Natural killer cell (primary cell): Measurements from ENCODE around the gene UBE4B. TPM values are rescaled to one million over a fixed set of nuclear protein-coding genes. Genes with fewer than 3 reads are reported as not detected.
"Not testable (repeated sequence)": the region's sequence is repeated elsewhere in the genome, so short reads cannot be mapped to it uniquely, and the experiment has no call there.

Source experiments
- ATAC-seq, 3 donors: fragments of 150-1000 bp in 2 of 3; fragments of 200-7000 bp in 1 of 3; cut with Tn5 transposase; 1 replicate in 1 of 3; 2 replicates in 2 of 3; pipeline ENCODE4 v1.10.0; 2021; ENCODE audit warnings: mild to moderate bottlenecking in 2 of 3, moderate library complexity in 2 of 3
- DNase-seq, 2 donors: peaks; one replicate each; pipeline versions ENCODE4 v3.0.0 to v3.0.0-alpha.2; 2013 to 2021; ENCODE audit warnings: mixed read lengths in 1 of 2
- H3K27ac ChIP-seq: one replicate; pipeline ENCODE4 v1.5.1; 2013; ENCODE audit warnings: mild to moderate bottlenecking, low read length
- H3K27me3 ChIP-seq: one replicate; pipeline ENCODE4 v1.6.1; 2013; ENCODE audit warnings: low read length; ENCODE audit not compliant: control insufficient read depth, insufficient read depth
- H3K36me3 ChIP-seq: one replicate; pipeline ENCODE4 v1.6.1; 2013; ENCODE audit warnings: low read length; ENCODE audit not compliant: control insufficient read depth, insufficient read depth
- H3K4me1 ChIP-seq: one replicate; pipeline ENCODE4 v1.6.1; 2013; ENCODE audit warnings: low read length; ENCODE audit not compliant: control insufficient read depth, insufficient read depth
- H3K4me3 ChIP-seq: one replicate; pipeline ENCODE4 v1.5.1; 2013; ENCODE audit warnings: low read length
- H3K9me3 ChIP-seq: one replicate; pipeline ENCODE4 v1.6.1; 2013; ENCODE audit warnings: low read length; ENCODE audit not compliant: control insufficient read depth, insufficient read depth
- H3K27ac Mint-ChIP-seq, 2 donors: one replicate each; pipeline ENCODE4 v1.8.0; 2022; ENCODE audit warnings: mild to moderate bottlenecking in 2 of 2, mixed read lengths in 2 of 2, moderate library complexity in 1 of 2
- H3K27me3 Mint-ChIP-seq, 2 donors: one replicate each; pipeline ENCODE4 v1.8.0; 2022; ENCODE audit warnings: low read depth in 2 of 2, mixed read lengths in 2 of 2
- H3K36me3 Mint-ChIP-seq: one replicate; pipeline ENCODE4 v1.8.0; 2022; ENCODE audit warnings: mixed read lengths
- H3K4me1 Mint-ChIP-seq, 2 donors: one replicate each; pipeline ENCODE4 v1.8.0; 2022; ENCODE audit warnings: mixed read lengths in 2 of 2
- H3K4me3 Mint-ChIP-seq: one replicate; pipeline ENCODE4 v1.8.0; 2022; ENCODE audit warnings: mild to moderate bottlenecking, moderate library complexity, mixed read lengths
- H3K9me3 Mint-ChIP-seq, 2 donors: one replicate each; pipeline ENCODE4 v1.8.0; 2022; ENCODE audit warnings: mixed read lengths in 2 of 2
- whole genome bisulfite sequencing: methylation state at CpG from one replicate; pipeline ENCODE4 v1.1.7; 2013; ENCODE audit warnings: missing lambda C conversion rate; ENCODE audit not compliant: insufficient coverage; 5-methylcytosine and 5-hydroxymethylcytosine counted together
- intact Hi-C: fragments of 100-400 bp; cut with micrococcal nuclease; formaldehyde crosslinking; loops from one replicate; pipeline ENCODE4 v1.14.2; 2022
- total RNA-seq, 4 donors: library from RNA; stranded (reverse); fragments of 120-200 nt in 1 of 4; gene quantifications; one replicate each; pipeline versions ENCODE4 v1.2.3 to v1.2.4, GENCODE V29; 2013 to 2022
- TF ChIP-seq, protein P1 (sequence below): fragments of 200-600 bp; IDR thresholded peaks from one replicate; pipeline ENCODE4 v1.8.0; 2022; ENCODE audit warnings: antibody characterized with exemption

Gene UBE4B
- total RNA-seq, 3 donors from 2014 or later (not counting 1 experiment from before 2014, with no cell fraction given) = 37.0 to 48.0 (median 41.4) TPM

DNA sequence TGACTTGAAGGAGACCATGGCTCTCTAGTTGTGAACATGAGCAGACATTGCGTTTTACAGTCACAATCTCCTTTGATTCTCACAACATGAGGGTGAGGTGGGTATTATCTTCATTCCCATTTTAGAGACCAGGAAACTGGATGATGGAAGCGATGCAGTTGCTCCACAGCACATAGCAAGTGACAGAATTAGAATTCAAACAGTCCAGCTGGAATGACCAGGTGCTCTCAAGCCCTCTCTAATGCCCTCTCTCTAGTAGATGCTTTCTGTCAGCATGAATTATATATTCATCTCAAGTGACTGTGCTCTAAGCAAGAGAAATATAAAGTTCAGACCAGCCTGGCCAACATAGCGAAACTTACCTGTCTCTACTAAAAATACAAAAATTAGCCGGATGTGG, 167.9 kb downstream of the UBE4B start:
- WGBS = 85% methylated on average over 4 of the region's 4 CpGs
- DNase-seq = no peak
- peaks cover 0 to 2% of the 10 kb centered on the region in 2 donors for H3K27me3 Mint-ChIP-seq
- no peak for ATAC-seq
- Histone ChIP-seq H3K36me3 (no peaks in the 10 kb centered on the region), H3K9me3 (no peaks in the 10 kb centered on the region), H3K27me3 (no peaks in the 10 kb centered on the region), H3K4me3 (no peak overlapping the region), H3K4me1 (no peaks in the 10 kb centered on the region), H3K27ac (no peak overlapping the region)
- intact Hi-C loops = no loop called here
- H3K9me3 Mint-ChIP-seq = no peaks in the 10 kb centered on the region
- H3K27ac Mint-ChIP-seq = no peak overlapping the region
- no peaks in the 10 kb centered on the region for H3K36me3 Mint-ChIP-seq
- no peaks in the 10 kb centered on the region for H3K4me1 Mint-ChIP-seq
- H3K4me3 Mint-ChIP-seq = no peak overlapping the region
- TF ChIP-seq, protein P1, sequence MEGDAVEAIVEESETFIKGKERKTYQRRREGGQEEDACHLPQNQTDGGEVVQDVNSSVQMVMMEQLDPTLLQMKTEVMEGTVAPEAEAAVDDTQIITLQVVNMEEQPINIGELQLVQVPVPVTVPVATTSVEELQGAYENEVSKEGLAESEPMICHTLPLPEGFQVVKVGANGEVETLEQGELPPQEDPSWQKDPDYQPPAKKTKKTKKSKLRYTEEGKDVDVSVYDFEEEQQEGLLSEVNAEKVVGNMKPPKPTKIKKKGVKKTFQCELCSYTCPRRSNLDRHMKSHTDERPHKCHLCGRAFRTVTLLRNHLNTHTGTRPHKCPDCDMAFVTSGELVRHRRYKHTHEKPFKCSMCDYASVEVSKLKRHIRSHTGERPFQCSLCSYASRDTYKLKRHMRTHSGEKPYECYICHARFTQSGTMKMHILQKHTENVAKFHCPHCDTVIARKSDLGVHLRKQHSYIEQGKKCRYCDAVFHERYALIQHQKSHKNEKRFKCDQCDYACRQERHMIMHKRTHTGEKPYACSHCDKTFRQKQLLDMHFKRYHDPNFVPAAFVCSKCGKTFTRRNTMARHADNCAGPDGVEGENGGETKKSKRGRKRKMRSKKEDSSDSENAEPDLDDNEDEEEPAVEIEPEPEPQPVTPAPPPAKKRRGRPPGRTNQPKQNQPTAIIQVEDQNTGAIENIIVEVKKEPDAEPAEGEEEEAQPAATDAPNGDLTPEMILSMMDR = no peak

DNA sequence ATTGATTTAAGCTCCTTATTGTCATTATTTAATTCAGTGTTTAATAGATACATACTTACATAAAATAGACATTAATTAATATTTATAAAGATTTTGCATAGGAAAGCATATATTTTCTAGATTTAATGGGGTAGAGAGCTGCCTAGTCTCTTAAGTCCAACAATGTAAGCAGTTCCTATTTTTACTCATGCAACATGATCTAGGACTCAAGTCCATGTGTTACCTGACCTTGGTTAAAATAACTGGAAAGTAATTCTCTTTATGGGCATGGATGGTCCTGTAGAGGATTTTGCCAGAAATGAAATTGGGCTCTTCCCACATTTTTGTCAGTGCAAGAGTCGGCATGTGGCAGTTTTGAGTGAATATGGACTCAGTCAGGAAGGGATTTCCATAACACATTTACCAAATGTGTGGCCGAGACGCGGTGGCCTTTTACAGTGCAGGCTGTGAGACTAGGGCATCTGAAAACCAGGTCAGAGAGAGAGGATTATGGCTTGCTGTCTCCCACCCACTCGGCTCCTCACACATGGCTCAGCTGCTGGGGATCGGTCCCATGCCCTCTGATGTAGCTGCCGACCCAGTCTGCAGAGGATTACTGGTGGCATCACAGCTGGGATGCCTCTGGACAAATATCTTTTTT, 171.4 kb downstream of the UBE4B start:
- TF ChIP-seq, protein P1 = no peak
- no peaks in the 10 kb centered on the region for H3K4me1 ChIP-seq
- H3K27me3 Mint-ChIP-seq = no peaks in the 10 kb centered on the region
- H3K9me3 ChIP-seq = no peaks in the 10 kb centered on the region
- H3K27ac ChIP-seq = no peak overlapping the region
- H3K27ac Mint-ChIP-seq = no peak overlapping the region
- no peak for ATAC-seq
- no peaks in the 10 kb centered on the region for H3K9me3 Mint-ChIP-seq
- no peak overlapping the region for H3K4me3 Mint-ChIP-seq
- intact Hi-C loops = no loop called here
- H3K27me3 ChIP-seq = peaks cover under 1% of the 10 kb centered on the region
- H3K4me1 Mint-ChIP-seq = no peaks in the 10 kb centered on the region
- no peaks in the 10 kb centered on the region for H3K36me3 ChIP-seq
- H3K36me3 Mint-ChIP-seq = no peaks in the 10 kb centered on the region
- 87% methylated on average over 7 of the region's 7 CpGs for WGBS
- DNase-seq = no peak
- H3K4me3 ChIP-seq = no peak overlapping the region

DNA sequence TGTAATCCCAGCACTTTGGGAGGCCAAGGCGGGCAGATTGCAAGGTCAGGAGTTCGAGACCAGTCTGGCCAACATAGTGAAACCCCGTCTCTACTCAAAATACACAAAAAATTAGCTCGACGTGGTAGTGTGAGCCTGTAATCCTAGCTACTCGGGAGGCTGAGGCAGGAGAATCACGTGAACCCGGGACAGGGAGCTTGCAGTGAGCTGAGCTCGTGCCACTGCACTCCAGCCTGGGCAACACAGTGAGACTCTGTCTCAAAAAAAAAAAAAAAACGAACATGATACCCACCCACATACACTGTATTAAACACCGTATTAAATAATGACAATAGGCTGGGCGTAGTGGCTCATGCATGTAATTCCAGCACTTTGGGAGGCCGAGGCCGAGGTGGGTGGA, 172.4 kb downstream of the UBE4B start:
- intact Hi-C loops, H3K36me3 ChIP-seq, DNase-seq, H3K27me3 ChIP-seq, H3K27me3 Mint-ChIP-seq, H3K4me3 Mint-ChIP-seq, H3K9me3 Mint-ChIP-seq, H3K9me3 ChIP-seq, H3K27ac ChIP-seq, H3K4me1 Mint-ChIP-seq, H3K27ac Mint-ChIP-seq, H3K4me1 ChIP-seq, H3K4me3 ChIP-seq, ATAC-seq, H3K36me3 Mint-ChIP-seq: not testable (repeated sequence)
- WGBS = 88% methylated on average over 13 of the region's 14 CpGs

DNA sequence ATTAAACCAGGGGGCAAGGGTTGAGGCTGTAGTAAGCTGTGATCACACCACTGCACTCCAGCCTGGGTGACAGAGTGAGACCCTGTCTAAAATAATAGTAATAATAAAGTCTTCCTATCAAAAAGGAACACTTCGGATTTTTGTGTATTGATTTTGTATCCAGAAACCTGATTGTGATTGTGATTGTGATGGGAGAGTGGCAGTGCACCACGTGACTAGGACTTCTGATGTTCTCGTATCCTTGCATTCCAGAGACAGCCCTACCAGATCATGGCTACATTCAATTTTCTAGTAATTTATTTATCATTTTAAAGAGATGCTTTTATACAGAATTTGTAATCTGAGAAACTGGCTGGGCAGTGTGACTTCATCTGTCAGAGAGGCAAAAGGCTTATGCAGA, 175.1 kb downstream of the UBE4B start:
- Histone ChIP-seq H3K4me3 (no peak overlapping the region), H3K27ac (no peak overlapping the region), H3K36me3 (no peaks in the 10 kb centered on the region), H3K4me1 (peaks cover 15% of the 10 kb centered on the region), H3K9me3 (no peaks in the 10 kb centered on the region), H3K27me3 (peaks cover 4% of the 10 kb centered on the region)
- intact Hi-C loops = loop anchor here (2.0 kb wide), 1 partner anchor 15 kb away; no protein-coding TSS in a partner anchor
- WGBS = no CpG with 5 or more reads among the region's 3 CpGs
- H3K27me3 Mint-ChIP-seq = no peaks in the 10 kb centered on the region
- H3K4me1 Mint-ChIP-seq = peaks cover 13 to 21% of the 10 kb centered on the region in 2 donors
- H3K4me3 Mint-ChIP-seq = no peak overlapping the region
- no peak for ATAC-seq
- no peaks in the 10 kb centered on the region for H3K36me3 Mint-ChIP-seq
- no peak for DNase-seq
- H3K9me3 Mint-ChIP-seq = no peaks in the 10 kb centered on the region
- no peak overlapping the region for H3K27ac Mint-ChIP-seq
- TF ChIP-seq, protein P1 = no peak
